HG03575 (cell line): ENCODE measurements around the gene NSMF.
"Not testable (repeated sequence)": the region's sequence is repeated elsewhere in the genome, so short reads cannot be mapped to it uniquely, and the experiment has no call there.

Source experiments
- ATAC-seq: cut with Tn5 transposase; IDR thresholded peaks from one replicate; pipeline ENCODE4 v1.9.1; 2021; ENCODE audit not compliant: unreplicated experiment, insufficient number of reproducible peaks, low FRiP score; ENCODE audit errors: extremely low read depth

Gene NSMF

DNA sequence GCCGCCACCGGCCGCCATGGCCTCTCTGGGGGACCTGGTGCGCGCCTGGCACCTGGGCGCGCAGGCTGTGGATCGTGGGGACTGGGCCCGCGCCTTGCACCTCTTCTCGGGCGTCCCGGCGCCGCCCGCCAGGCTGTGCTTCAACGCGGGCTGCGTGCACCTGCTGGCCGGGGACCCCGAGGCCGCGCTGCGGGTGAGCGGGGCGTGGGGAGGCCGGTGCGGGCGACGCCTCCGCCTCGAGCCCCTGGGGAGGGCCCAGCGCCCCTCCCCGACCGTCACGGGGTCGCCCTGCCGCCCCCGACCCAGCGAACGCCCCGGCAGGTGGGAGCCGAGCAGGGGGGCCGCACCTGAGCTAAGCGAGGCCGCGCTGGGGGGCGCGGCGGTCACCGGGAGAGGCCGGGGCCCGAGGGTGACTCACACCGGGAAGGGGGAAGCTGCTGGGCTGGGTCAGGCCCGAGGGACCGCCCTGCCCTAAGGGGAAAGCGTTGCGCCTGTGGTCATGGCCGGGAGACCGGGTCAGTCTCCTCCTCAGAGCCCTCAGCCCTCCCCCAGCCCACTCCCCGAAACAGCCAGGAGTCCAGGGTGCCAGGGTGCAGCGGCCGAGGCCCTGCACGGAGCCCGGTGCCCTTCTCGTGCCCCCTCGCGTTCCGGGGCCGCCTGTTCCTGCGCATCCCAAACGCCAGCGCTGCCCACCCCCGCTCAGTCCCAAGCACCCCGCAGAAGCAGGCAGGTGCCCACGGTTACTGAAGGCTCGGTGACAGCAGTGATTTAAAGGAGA is 35.4 kb downstream of the NSMF start:
- ATAC-seq, result no peak

DNA sequence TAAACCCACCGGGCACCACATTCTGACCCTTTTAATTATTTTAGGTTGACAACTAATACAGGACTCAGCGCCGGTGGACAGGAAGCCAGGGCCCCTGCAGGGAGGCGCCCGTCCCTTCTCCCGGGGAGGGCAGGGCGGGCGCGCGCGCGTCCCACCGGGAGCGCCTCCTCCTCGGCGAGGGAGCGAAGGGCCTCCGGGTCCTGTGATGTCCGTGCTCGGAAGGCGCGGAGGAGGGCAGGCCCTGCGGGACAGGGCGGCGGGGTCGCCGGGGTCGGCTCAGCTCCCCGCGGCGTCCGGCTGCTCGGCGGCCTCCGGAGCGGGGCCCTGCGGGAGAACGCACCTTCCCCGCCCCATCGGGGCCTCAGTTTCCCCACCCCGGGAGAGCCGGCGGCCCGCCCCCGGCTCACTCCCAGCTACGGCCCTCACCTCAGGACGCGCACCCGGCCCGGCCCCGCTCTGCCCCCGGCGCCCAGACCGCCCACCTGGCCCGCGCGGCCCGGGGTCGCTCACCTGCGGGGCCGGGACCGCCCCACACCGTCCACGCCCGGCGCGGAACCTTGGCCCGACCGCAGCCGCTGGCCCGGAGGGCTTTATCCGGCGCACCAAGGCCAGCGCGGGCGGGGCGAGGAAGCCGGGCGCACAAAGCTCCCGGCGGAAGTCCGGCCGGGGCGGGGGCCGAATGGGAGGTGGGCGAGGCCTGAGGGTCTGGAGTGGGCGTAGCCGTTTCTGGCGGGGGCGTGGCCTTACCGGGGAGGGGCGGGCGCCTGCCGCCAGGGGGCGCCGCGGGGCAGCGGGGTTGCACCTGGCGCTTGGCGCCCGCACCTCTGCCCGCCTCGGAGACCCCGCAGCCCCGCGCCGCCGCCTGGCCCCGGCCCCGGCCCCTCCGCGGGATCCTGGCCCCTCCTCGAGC is 36.3 kb downstream of the NSMF start, which contains the start of the genes EXD3 and NOXA1:
Gene EXD3, minus strand, starts transcription at position 559 of the 910 bp plus-strand sequence. CDS start 27,805 bp downstream, outside the sequence.
Gene NOXA1, plus strand, starts transcription at position 790 of the 910 bp plus-strand sequence. CDS start 137 bp downstream, outside the sequence.
- no peak for ATAC-seq

DNA sequence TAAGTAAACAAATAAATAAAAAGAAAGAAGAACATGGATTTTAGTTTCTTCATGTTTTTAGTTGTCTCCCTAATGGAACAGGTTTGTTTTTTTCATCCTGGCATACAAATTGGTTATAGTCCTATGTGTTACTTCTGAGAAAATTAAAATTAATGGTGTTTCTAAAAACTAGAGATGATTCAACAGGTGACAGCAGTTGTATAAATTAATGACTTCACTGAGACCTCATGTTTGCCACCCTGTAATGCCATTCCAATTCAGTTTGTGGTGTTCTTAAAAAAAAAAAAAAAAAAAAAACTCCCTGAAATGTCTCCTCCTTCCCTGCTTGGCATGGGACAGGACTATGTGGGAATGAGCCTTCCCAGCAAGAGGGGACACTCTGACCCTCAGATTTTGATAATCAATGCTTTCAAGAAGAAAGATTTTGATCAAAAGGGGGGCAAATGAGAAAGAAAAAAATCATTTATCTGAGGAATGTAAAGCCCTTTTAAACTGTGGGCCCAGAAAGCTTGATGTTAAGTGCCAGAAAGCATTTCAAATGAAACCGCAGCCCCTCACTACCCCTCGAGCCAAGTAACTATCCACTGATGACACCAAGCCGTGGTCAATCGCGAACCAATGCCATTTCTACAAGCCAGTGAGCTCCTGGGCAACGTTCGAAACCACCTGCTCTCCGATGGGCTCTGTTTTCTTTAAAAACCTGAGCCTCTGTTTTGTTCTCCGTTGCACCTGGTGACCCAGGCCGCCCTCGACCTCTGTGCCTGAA is 37.1 kb downstream of the NSMF start:
- ATAC-seq, result no peak

DNA sequence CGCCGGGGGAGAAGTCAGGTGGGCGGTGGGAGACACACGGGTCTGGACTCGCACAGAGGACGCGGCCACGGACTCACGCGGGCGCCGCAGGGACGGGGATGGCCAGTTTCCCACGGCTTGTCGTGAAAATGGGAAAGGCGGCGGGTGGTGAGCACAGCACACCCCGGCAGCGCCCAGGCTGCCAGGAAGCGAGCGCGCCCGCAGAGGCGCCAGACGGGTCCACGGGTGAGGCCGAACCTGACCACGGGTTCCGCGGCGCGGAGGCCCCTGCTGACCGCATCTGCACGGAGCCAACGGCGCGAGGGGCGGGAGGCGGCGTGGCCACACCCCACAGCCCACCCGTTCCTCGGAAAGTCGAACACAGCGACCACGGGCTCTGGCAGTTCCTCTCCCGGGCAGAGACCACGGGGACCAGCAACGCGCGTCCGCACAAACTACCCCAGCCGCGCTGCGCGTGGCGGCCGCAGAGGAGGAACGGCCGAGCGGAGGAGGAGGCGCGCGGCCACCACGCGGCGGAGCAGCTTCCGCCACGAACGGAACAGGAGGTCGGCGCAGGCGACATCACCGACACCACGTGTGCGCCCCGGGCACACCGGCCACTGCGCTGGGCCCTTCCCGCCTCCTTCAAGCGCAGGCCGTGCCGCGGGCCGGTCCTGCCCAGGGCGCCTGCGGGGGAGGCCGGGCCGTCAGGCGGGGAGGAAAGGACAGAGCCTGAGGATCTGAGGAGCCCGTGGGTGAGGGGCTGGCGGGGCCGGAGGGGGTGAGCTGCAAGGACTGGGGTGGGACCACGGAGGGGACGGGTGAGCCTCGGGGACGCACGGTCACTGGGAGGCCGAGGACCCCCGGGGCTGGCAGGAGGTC is 41.7 kb downstream of the NSMF start:
- ATAC-seq, result no peak

DNA sequence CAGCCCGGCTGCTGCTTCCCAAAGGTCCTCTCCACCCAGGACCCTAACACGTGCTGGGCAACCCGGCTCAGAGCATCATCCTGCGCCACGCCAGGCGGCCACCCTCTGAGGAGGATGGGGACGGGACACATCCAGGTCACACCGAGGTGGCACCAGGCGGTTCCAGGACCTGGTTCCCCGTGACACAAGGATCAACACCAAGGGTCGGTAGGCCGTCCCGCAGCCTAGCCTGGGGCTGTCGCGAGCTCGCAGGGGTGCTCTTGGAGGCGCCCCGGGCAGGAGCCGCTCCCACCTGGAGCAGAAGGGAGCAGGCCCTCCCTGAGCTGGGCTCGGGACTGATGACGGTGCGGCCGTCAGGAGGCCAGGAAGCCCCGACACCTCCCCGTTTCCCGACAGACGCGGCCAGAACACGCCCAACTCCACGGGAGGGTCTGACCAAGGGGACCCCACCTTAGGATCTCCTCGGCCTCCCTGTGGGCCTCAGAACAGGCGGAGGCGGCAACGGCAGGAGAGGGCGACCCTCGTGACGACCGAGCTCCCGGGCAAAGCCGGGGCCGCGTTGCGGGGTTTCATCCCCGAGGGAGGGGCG is 42.5 kb downstream of the NSMF start:
- no peak for ATAC-seq

DNA sequence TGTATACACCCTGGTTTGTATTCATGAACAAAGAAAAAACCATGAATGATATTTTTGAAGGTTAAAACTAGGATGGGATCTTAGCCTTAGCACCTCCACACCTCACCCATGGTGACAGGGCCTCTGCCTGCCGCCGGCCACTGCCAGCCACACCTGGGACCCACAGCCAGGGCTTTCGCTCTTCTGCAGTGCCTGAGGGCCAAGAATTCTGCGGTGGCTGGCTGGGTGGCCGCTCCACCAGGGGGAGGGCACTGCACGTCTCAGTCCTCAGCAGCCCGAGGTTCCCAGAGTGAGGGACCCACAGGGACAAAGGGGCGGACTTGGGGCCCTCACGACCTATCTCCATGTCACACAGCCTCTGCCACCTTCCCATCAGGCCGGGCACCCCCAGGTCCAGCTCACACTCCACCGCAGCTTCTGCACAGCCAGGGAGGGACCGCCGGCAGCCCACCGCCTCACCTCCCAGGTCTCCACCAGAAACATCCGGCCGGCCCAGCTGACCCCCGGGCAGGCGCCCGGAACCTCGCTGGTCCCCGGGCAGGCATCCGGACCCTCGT is 43.0 kb downstream of the NSMF start:
- no peak for ATAC-seq

DNA sequence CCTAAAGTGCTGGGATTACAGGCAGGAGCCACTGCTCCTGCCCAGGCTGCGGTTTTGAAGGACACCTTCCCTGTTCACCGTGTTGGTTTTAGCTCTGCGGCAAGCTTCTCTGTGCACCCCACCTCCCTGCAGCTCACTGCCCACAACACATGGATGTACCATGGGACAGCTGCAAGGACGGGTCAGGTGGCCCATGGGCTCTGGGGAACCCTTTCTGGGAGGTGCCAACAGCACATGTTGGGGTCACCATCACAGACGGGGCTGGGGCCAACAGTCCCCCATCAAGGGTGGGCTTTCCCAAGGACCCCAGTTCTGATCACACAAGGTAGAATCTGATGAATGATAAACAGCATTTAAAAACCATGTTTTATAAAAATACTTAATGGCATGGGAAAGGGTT is 43.7 kb downstream of the NSMF start:
- no peak for ATAC-seq

DNA sequence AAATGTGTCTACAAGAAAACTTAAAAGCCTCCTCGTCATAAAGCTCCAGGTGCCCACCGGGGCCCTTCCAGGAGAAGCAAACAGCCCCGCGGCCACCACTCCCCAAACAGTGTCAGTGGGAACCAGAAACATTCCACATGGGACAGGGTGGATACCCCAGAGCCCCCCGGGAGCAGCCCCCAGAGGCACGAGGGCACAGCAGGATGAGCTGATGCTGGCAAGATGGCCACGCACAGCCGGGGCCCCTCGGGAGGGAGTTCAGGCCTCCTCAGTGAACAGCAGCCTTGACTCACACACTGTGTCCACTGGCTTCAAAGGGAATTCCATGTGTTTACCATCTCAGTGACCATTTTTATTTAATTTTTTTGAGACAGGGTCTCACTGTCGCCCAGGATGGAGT is 46.7 kb downstream of the NSMF start:
- no peak for ATAC-seq

DNA sequence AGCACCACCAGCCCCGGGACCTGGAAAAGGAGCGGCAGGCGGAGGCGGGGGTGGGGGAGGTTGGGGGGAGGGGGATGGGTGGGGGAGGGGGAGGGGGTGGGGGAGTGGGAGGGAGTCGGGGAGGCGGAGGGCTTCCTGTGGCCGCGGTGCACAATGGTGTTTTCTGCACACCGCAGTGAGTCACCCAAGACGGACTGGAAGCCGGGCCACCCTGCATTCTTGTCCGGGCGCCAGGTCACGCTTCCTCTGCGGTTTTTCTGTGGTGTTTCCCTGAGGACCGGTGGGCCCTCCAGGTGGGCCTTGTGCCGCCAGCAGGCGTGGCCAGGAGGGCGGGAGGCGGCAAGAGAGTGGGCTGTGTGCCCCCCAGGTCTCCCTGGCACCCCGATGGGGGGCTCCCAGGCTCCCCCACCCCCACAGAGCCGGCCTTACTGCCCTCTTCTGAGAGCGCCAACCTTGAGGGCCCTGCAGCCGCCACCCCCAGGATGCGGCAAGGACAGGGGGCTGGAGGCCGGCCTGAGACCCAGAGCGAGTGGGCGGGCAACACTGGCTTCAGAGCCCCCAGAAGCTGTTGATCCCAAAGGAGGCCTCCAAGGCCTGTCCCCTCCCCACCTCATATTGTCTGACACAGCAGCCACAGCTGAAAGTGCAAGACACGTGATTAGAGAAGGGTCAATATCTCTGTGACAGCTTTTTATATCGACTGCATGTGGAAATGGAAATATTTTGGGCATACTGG is 47.3 kb downstream of the NSMF start:
- ATAC-seq, result no peak

DNA sequence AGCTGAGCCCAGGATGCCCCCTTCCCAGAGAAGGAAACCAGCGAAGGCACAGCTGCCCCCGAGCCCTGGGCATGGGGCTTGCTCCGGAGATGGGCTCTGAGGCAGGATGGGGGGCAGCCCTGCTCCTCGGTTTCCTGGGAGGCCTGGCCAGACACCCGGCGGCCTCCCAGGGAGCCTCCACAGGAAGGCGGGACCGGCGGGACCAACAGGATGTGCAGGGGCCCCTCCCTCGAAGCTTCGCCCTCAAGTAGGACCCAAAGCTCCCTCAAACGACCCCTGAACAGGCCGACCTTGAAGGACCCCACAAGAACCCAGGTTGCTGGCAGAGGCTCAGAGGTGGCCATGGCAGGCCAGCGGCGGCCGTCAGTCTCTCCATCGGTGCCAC is 47.9 kb downstream of the NSMF start:
- ATAC-seq, result no peak

DNA sequence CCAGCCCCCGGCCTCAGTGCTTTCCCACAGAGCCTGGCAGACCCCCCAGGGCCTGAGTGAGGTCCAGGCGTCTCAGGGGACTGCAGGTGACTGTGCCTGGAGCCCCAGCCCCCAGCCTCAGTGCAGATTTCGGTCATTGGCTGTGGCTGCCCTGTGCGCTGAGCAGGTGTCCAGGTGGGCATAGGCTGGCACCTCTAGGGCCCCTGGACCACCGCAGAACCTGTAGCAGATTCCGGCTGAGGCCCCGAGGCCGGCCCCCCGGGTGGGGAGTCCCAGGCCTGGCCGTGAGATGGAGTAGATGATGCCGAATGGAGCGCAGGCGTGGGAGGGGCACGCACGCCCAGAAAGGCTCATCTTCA is 48.3 kb downstream of the NSMF start:
- no peak for ATAC-seq

DNA sequence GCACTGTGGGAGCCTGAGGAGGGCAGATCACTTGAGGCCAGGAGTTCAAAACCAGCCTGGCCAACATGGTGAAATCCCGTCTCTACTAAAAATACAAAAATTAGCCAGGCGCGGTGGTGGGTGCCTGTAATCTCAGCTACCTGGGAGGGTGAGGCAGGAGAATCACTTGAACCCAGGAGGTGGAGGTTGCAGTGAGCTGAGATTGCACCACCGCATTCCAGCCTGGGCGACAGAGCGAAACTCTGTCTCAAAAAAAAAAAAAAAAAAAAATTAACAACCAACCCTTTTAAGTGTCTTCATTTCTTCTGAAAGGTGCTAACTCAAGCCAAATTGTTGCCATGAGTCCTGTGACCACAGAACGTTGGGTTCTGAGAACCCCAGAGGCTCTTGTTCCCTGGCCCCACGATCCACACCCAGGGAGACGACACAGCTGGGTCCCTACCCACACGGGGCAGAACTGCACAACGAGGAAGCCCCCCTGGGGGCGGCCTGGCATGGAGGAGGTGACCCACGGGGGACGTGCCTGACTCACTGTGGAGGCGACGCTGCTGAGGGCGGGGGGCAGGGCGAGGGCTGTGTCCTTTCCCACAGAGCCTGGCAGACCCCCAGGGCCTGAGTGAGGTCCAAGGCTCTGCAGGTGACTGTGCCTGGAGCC is 48.8 kb downstream of the NSMF start:
- ATAC-seq, result not testable (repeated sequence)

DNA sequence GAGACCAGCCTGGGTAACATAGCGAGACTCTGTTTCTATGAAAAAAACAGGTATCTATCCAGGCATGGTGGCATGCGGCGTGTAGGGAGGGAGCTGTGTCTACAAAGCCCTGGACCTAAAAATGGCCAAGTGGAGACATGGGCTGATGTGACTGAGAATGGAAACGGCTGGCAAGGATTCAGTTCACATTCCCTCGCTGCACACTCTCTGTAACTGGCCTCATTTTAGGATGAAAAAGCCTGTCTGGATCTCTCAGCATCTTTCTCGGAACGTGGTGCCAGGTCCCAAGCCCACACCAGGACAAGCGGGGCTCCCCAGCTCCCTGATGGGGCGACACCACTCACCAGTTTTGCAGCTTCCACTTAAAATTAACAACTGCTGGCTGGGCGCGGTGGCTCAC is 49.6 kb downstream of the NSMF start:
- no peak for ATAC-seq

DNA sequence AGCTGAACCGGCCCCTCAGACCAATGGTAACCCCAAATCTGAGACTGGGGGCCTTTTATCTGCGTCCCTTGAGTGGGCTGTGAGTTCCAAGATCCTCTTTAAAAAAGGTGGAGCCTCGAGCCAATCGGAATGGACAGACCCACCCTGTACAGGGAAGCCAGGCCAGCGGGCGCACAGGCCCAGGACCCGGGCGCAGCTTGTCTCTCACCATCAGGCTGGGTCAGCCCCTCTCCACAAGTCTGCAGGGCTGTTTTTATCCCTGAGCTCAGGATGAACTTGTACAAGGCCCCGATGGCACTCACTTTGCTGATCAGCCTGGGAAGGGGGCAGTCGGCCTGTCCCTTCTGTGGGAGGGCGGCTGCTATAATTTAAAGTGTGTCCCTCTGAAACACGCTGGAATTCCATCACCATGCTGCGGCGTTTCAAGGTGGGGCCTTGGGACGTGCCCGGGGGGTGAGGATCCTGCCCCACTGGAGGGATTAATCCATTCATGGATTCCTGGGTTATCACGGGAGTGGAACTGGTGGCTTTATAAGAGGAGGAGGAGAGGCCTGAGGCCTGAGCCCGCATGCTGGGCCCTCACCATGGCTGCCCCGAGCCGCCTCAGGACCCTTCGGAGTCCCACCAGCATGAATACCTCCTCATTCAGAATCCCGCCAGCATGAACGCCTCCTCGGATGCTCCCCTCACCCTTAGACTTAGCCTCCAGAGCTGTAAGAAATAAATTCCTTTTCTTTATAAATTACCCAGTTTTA is 50.3 kb downstream of the NSMF start:
- no peak for ATAC-seq

DNA sequence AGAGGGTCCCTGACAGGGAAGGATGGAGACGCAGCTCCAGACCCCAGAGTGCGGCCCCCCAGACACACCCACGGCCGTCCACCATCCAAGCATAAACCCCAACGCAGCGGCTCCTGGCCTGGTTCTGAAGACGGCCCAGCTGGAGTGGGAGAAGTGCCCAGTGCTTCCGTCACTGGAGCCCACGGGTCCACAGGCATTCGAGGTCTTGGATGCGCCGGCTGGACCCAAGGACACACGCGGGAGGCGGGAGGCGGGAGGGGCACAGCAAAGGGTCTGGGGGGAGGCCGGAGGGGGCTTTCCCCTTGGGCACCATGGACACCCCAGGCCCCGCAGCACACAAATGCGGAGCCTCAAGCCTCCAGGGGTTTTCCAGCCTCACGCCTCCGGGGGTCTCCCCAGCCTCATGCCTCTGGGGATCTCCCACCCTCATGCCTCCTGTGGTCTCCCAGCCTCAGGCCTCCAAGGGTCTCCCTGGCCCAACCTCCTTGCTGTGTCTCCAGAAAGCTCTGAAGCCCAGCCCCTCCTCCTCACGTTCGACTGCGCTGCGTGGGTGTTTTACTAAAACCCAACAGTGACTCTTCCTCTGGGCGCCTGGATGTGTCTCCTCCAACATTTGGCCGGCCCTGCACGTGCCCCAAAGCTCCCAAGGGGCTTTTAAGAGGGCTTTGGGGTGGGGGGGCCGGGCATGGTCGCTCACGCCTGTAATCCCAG is 51.4 kb downstream of the NSMF start:
- ATAC-seq, result no peak
